DOHH2 (cell line): ENCODE results near the gene PPP1R26.
"Not testable (repeated sequence)": the region's sequence is repeated elsewhere in the genome, so short reads cannot be mapped to it uniquely, and the experiment has no call there.

Experiments used
- H3F3A ChIP-seq: fragments of 200-600 bp; sonication (generic), shearing (Covaris generic); 2 replicates; pipeline ENCODE4 v1.6.0; 2016; ENCODE audit warnings: antibody characterized with exemption, mild to moderate bottlenecking; ENCODE audit not compliant: control insufficient read depth, insufficient read depth
- H3K27ac ChIP-seq: fragments of 200-600 bp; sonication (generic); 2 replicates; pipeline ENCODE4 v1.5.1; 2014; ENCODE audit warnings: low read depth, mild to moderate bottlenecking, low read length, moderate library complexity
- H3K27me3 ChIP-seq: fragments of 200-600 bp; sonication (generic); 2 replicates; pipeline ENCODE4 v1.6.1; 2014; ENCODE audit warnings: mild to moderate bottlenecking, low read length, mixed read lengths; ENCODE audit not compliant: control insufficient read depth
- H3K36me3 ChIP-seq: fragments of 200-600 bp; sonication (generic); 2 replicates; pipeline ENCODE4 v1.6.1; 2014; ENCODE audit warnings: mild to moderate bottlenecking, low read length, moderate library complexity, mixed read lengths; ENCODE audit not compliant: control insufficient read depth
- H3K4me1 ChIP-seq: fragments of 200-600 bp; sonication (generic); 2 replicates; pipeline ENCODE4 v1.6.1; 2014; ENCODE audit warnings: mild to moderate bottlenecking, low read length, mixed read lengths; ENCODE audit not compliant: control insufficient read depth
- H3K4me2 ChIP-seq: fragments of 200-600 bp; sonication (generic); 2 replicates; pipeline ENCODE4 v1.6.0; 2014; ENCODE audit warnings: mild to moderate bottlenecking, low read length, moderate library complexity
- H3K4me3 ChIP-seq: fragments of 200-600 bp; sonication (generic); 2 replicates; pipeline ENCODE4 v1.5.1; 2014; ENCODE audit warnings: mild to moderate bottlenecking, low read length, mixed read lengths
- H3K79me2 ChIP-seq: fragments of 200-600 bp; sonication (generic); 2 replicates; pipeline ENCODE4 v1.6.1; 2014; ENCODE audit warnings: mild to moderate bottlenecking, low read length, mixed read lengths; ENCODE audit not compliant: control insufficient read depth
- H3K9me2 ChIP-seq: fragments of 200-600 bp; sonication (generic); replicated peaks from 2 replicates; pipeline ENCODE4 v1.6.1; 2014; ENCODE audit warnings: mild to moderate bottlenecking, low read length, mixed read lengths; ENCODE audit not compliant: control insufficient read depth
- H3K9me3 ChIP-seq: fragments of 200-600 bp; sonication (generic); 2 replicates; pipeline ENCODE4 v1.6.1; 2014; ENCODE audit warnings: antibody characterized with exemption, low read length, mixed read lengths; ENCODE audit not compliant: control insufficient read depth, insufficient read depth
- H4K20me1 ChIP-seq: fragments of 200-600 bp; sonication (generic); 2 replicates; pipeline ENCODE4 v1.6.0; 2014; ENCODE audit warnings: low read depth, mild to moderate bottlenecking, antibody characterized with exemption, low read length, moderate library complexity; ENCODE audit not compliant: control insufficient read depth, insufficient read depth
- CTCF ChIP-seq: fragments of 200-600 bp; sonication (generic); IDR thresholded peaks from one replicate; pipeline ENCODE4 v1.5.1; 2014; ENCODE audit warnings: antibody characterized with exemption, mild to moderate bottlenecking, low read depth, low read length; ENCODE audit not compliant: poor library complexity, severe bottlenecking
- EZH2phosphoT487 ChIP-seq: fragments of 200-600 bp; sonication (generic); IDR thresholded peaks from 2 replicates; pipeline ENCODE4 v1.6.1; 2017; ENCODE audit warnings: borderline replicate concordance, mild to moderate bottlenecking, antibody characterized with exemption, low read length, moderate library complexity, mixed read lengths

Gene PPP1R26

GRCh38 chr9:135443797-135444425 is 35.7 kb upstream of the PPP1R26 start:
- no peaks in the 10 kb centered on the region for H3F3A ChIP-seq
- no peaks in the 10 kb centered on the region for H3K36me3 ChIP-seq
- H3K4me1 ChIP-seq = no peaks in the 10 kb centered on the region
- no peak overlapping the region for H3K4me2 ChIP-seq
- no peaks in the 10 kb centered on the region for H3K9me2 ChIP-seq
- no peaks in the 10 kb centered on the region for H3K79me2 ChIP-seq
- no peak overlapping the region for H3K27ac ChIP-seq
- no peak for TF ChIP-seq EZH2phosphoT487
- no peak for TF ChIP-seq CTCF
- H3K4me3 ChIP-seq = no peak overlapping the region
- H3K27me3 ChIP-seq = no peaks in the 10 kb centered on the region
- H3K9me3 ChIP-seq = peaks cover 7% of the 10 kb centered on the region; the same call in 1 of the 2 replicates
- H4K20me1 ChIP-seq = no peaks in the 10 kb centered on the region

GRCh38 chr9:135447126-135447525 is 32.5 kb upstream of the PPP1R26 start:
- Histone ChIP-seq H4K20me1 (no peaks in the 10 kb centered on the region), H3K79me2 (no peaks in the 10 kb centered on the region), H3K4me3 (no peak overlapping the region), H3K36me3 (no peaks in the 10 kb centered on the region), H3F3A (no peaks in the 10 kb centered on the region), H3K4me1 (no peaks in the 10 kb centered on the region), H3K9me3 (peaks cover 7% of the 10 kb centered on the region; the same call in 1 of the 2 replicates), H3K4me2 (no peak overlapping the region), H3K9me2 (no peaks in the 10 kb centered on the region), H3K27ac (no peak overlapping the region), H3K27me3 (no peaks in the 10 kb centered on the region)
- no peak for TF ChIP-seq CTCF
- TF ChIP-seq EZH2phosphoT487 = no peak

- H3K4me3 ChIP-seq = no peak overlapping the region
- H3K9me2 ChIP-seq = no peaks in the 10 kb centered on the region
- no peaks in the 10 kb centered on the region for H3K27me3 ChIP-seq
- H3K4me1 ChIP-seq = no peaks in the 10 kb centered on the region
- TF ChIP-seq EZH2phosphoT487 (no peak), CTCF (no peak)
- H3K9me3 ChIP-seq = peaks cover 7% of the 10 kb centered on the region; the same call in 1 of the 2 replicates
- no peaks in the 10 kb centered on the region for H3K36me3 ChIP-seq
- H4K20me1 ChIP-seq = no peaks in the 10 kb centered on the region
- H3K27ac ChIP-seq = no peak overlapping the region
- no peaks in the 10 kb centered on the region for H3K79me2 ChIP-seq
- H3F3A ChIP-seq = no peaks in the 10 kb centered on the region
- H3K4me2 ChIP-seq = no peak overlapping the region
These were observed 30.9 kb upstream of the PPP1R26 start for GRCh38 chr9:135448663-135449100.

GRCh38 chr9:135449532-135449931 is 30.1 kb upstream of the PPP1R26 start:
- H3K9me2 ChIP-seq, H3K27me3 ChIP-seq, H3K27ac ChIP-seq, H3K9me3 ChIP-seq, H3K4me1 ChIP-seq, H3K79me2 ChIP-seq, H3K36me3 ChIP-seq, H3K4me2 ChIP-seq, H4K20me1 ChIP-seq, H3F3A ChIP-seq, H3K4me3 ChIP-seq: not testable (repeated sequence)
